Panc1 (cell line): ENCODE results near the gene OR52K1. TPM values are rescaled to one million over a fixed set of nuclear protein-coding genes. Genes with fewer than 3 reads are reported as not detected.

ENCODE experiments used
- ATAC-seq: fragments of 200-7000 bp; cut with Tn5 transposase; 2 replicates; pipeline ENCODE4 v1.9.1; 2020; ENCODE audit warnings: mild to moderate bottlenecking, moderate library complexity
- BruUV-seq: library from RNA; stranded (reverse); fragments of 400-500 nt; replicated peaks from 2 replicates; lab custom pipeline; 2021; lab: Mats Ljungman, UMichigan
- CTCF ChIA-PET: fragments of 300-600 bp; sonication (Branson Sonifier 250); formaldehyde crosslinking; loops from one replicate; lab custom pipeline; 2022; ENCODE audit warnings: antibody characterized with exemption; lab: Charles Lee
- POLR2A ChIA-PET: fragments of 300-600 bp; sonication (Branson Sonifier 250); formaldehyde crosslinking; loops from one replicate; lab custom pipeline; 2022; ENCODE audit warnings: antibody characterized with exemption; lab: Charles Lee
- DNase-seq: peaks from one replicate; pipeline ENCODE4 v3.0.0-alpha.2; 2010; ENCODE audit warnings: low read depth, low spot score
- H3K27ac ChIP-seq: 2 replicates; pipeline ENCODE4 v1.5.1; 2011; ENCODE audit warnings: mild to moderate bottlenecking, low read length, inconsistent platforms
- H3K27me3 ChIP-seq: fragments of 200-500 bp; sonication (Bioruptor generic); 2 replicates; pipeline ENCODE4 v1.6.0; 2014; ENCODE audit warnings: low read length, inconsistent platforms; ENCODE audit not compliant: control insufficient read depth, insufficient read depth
- H3K36me3 ChIP-seq: fragments of 200-500 bp; sonication (Bioruptor generic); 2 replicates; pipeline ENCODE4 v1.5.1; 2014; ENCODE audit warnings: inconsistent platforms, mild to moderate bottlenecking, low read length, moderate library complexity; ENCODE audit not compliant: control insufficient read depth, insufficient read depth
- H3K4me1 ChIP-seq: 2 replicates; pipeline ENCODE4 v1.5.1; 2011; ENCODE audit warnings: inconsistent platforms, mild to moderate bottlenecking, low read length, moderate library complexity; ENCODE audit not compliant: control insufficient read depth, insufficient read depth
- H3K4me3 ChIP-seq, 2 experiments: 2 replicates each; pipeline ENCODE4 v1.5.1; 2011 to 2012; ENCODE audit warnings: low read depth in 2 of 2, low read length in 2 of 2, mild to moderate bottlenecking in 2 of 2, inconsistent platforms in 1 of 2, moderate library complexity in 1 of 2
- H3K9me3 ChIP-seq: fragments of 200-500 bp; sonication (Bioruptor generic); 2 replicates; pipeline ENCODE4 v1.5.1; 2014; ENCODE audit warnings: low read depth, mild to moderate bottlenecking, inconsistent platforms, low read length, moderate library complexity; ENCODE audit not compliant: control insufficient read depth, insufficient read depth
- POLR2AphosphoS5 ChIP-seq: IDR thresholded peaks from 2 replicates; pipeline ENCODE4 v1.6.1; 2012; ENCODE audit warnings: mild to moderate bottlenecking, low read depth, low read length, moderate library complexity
- REST ChIP-seq, 2 experiments: IDR thresholded peaks; 2 replicates each; pipeline ENCODE4 v1.6.1; 2011 to 2012; ENCODE audit warnings: low read depth in 2 of 2, control low read depth in 1 of 2, low read length in 1 of 2, mild to moderate bottlenecking in 1 of 2, moderate library complexity in 1 of 2; ENCODE audit not compliant: insufficient read depth in 1 of 2
- SIN3A ChIP-seq: IDR thresholded peaks from 2 replicates; pipeline ENCODE4 v1.6.1; 2012; ENCODE audit warnings: low read depth, mild to moderate bottlenecking, low read length, moderate library complexity, borderline replicate concordance; ENCODE audit not compliant: insufficient read depth
- TCF7L2 ChIP-seq: IDR thresholded peaks from 2 replicates; pipeline ENCODE4 v1.6.1; 2011; ENCODE audit warnings: mild to moderate bottlenecking, low read depth, low read length, inconsistent platforms
- in situ Hi-C: cut with HindIII; loops from 2 replicates; pipeline ENCODE4 v1.10.0; 2016; ENCODE audit warnings: low sequenced_read_pairs, low pct_unique_long_range_greater_than_20kb
- intact Hi-C: fragments of 100-400 bp; cut with micrococcal nuclease; formaldehyde crosslinking; loops from one replicate; pipeline ENCODE4 v1.10.0; 2022; ENCODE audit not compliant: unreplicated experiment
- total RNA-seq: library from RNA; stranded (reverse); gene quantifications from one replicate; pipeline ENCODE4 v1.2.1, GENCODE V29; 2021; ENCODE audit not compliant: unreplicated experiment
- TF ChIP-seq, protein P1 (sequence below): fragments of 450-650 bp; IDR thresholded peaks from 2 replicates; pipeline ENCODE4 v1.5.1; 2017; ENCODE audit warnings: mild to moderate bottlenecking

The OR52K1 gene
- total RNA-seq, 1 experiment from 2014 or later, result not detected

- BruUV-seq, result no TSS peak
- in situ Hi-C loops, result no loop called here
- H3K36me3 ChIP-seq, result no peaks in the 10 kb centered on the region
- no peak overlapping the region for H3K4me3 ChIP-seq
- ChIA-PET CTCF (no interaction called here), POLR2A (no interaction called here)
- H3K27ac ChIP-seq, result no peak overlapping the region
- TF ChIP-seq TCF7L2 (no peak), POLR2AphosphoS5 (no peak), REST (IDR thresholded peaks at IDR 0.05; ENCODE audit: insufficient read depth in 1 of 2, low read depth in 2 of 2, low read length in 1 of 2) (no peak), SIN3A (no peak)
- TF ChIP-seq, protein P1, sequence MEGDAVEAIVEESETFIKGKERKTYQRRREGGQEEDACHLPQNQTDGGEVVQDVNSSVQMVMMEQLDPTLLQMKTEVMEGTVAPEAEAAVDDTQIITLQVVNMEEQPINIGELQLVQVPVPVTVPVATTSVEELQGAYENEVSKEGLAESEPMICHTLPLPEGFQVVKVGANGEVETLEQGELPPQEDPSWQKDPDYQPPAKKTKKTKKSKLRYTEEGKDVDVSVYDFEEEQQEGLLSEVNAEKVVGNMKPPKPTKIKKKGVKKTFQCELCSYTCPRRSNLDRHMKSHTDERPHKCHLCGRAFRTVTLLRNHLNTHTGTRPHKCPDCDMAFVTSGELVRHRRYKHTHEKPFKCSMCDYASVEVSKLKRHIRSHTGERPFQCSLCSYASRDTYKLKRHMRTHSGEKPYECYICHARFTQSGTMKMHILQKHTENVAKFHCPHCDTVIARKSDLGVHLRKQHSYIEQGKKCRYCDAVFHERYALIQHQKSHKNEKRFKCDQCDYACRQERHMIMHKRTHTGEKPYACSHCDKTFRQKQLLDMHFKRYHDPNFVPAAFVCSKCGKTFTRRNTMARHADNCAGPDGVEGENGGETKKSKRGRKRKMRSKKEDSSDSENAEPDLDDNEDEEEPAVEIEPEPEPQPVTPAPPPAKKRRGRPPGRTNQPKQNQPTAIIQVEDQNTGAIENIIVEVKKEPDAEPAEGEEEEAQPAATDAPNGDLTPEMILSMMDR, result no peak
- H3K27me3 ChIP-seq, result no peaks in the 10 kb centered on the region; the same call in 1 of the 2 replicates
- H3K4me1 ChIP-seq, result no peaks in the 10 kb centered on the region
- H3K9me3 ChIP-seq, result no peaks in the 10 kb centered on the region
- ATAC-seq (no peak), DNase-seq (no peak)
- intact Hi-C loops, result no loop called here
Observed at GRCh38 chr11:4466871-4467442, 15.5 kb upstream of the OR52K1 start.

DNA sequence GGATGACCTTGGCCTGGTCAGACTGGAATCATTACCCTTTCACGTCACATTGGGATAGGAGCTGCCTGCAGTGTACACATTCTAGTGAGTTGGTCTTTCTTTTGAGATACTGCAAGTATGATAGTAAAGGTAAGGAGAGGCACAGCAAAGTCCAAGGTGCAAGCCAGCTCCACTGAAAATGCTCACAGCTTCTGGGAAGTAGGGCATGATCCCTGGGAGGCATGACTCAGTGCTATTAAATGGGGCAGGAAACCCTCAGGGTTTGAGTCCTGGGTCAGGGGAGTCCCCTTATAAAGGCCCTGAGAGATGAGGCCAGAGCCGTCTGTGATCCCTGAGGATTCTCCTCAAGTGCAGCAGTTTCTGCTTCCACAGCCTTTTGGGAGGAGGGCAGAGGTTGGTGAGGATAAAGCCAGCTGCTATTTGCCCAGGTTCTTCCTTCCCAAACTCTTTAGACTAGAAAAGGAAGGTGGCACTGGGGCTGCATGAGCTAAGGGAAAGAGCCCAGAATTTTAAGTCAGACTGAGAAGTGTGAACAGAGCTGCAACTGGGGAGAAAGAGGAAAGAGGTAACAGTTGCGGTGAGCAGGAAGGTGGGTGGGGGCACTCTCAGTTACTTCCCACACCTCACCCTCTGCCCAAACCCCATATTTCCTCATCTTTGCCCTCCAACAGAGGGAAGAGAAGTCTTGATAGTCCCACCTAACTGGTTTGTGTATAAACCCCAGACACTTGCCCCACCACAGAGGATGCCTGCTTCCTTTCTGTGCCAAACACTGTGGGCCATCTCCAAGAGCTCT is 14.4 kb upstream of the OR52K1 start:
- Histone ChIP-seq H3K27me3 (no peaks in the 10 kb centered on the region; the same call in 1 of the 2 replicates), H3K36me3 (no peaks in the 10 kb centered on the region), H3K4me3 (no peak overlapping the region), H3K9me3 (no peaks in the 10 kb centered on the region), H3K27ac (no peak overlapping the region), H3K4me1 (no peaks in the 10 kb centered on the region)
- intact Hi-C loops (no loop called here), in situ Hi-C loops (no loop called here)
- ChIA-PET CTCF (no interaction called here), POLR2A (no interaction called here)
- TF ChIP-seq TCF7L2 (no peak), POLR2AphosphoS5 (no peak), REST (IDR thresholded peaks at IDR 0.05; ENCODE audit: insufficient read depth in 1 of 2, low read depth in 2 of 2, low read length in 1 of 2) (no peak), SIN3A (no peak)
- TF ChIP-seq, protein P1, result no peak
- no TSS peak for BruUV-seq
- ATAC-seq (no peak), DNase-seq (no peak)
